SK-N-SH (cell line): Measurements from ENCODE around the gene LEKR1. TPM values are rescaled to one million over a fixed set of nuclear protein-coding genes. Genes with fewer than 3 reads are reported as not detected.
A peak's percentile ranks its signal among the peaks of the same experiment; 100 is the strongest.

Source experiments
- CTCF ChIA-PET: fragments of 300-600, 350-600 bp; formaldehyde crosslinking; extraction: SDS; loops from one replicate; lab custom pipeline; 2021; lab: Yijun Ruan, JAX
- POLR2A ChIA-PET: fragments of 350-600 bp; sonication (Branson Sonifier 250); formaldehyde crosslinking; extraction: SDS; loops from one replicate; lab custom pipeline; 2020; ENCODE audit warnings: antibody characterized with exemption, inconsistent platforms; lab: Yijun Ruan, JAX
- DNase-seq: peaks from one replicate; pipeline ENCODE4 v3.0.0; 2012
- H2AFZ ChIP-seq: fragments of 200-600 bp; sonication (generic); 2 replicates; pipeline ENCODE4 v1.8.1; 2016; ENCODE audit warnings: antibody characterized with exemption, mild to moderate bottlenecking, low read depth
- H3F3A ChIP-seq: fragments of 200-600 bp; sonication (generic); replicated peaks from 2 replicates; pipeline ENCODE3; 2016; ENCODE audit warnings: antibody characterized with exemption, mild to moderate bottlenecking; ENCODE audit not compliant: insufficient read depth
- H3K27ac ChIP-seq, 2 experiments: fragments of 200-500 bp in 1 of 2; fragments of 200-600 bp in 1 of 2; sonication (Bioruptor generic) in 1 of 2; sonication (generic), shearing (Covaris generic) in 1 of 2; 2 replicates each; pipeline versions ENCODE4 v1.5.1 to v1.6.1; 2014 to 2016; ENCODE audit warnings: low read depth in 2 of 2, inconsistent platforms in 1 of 2, low read length in 1 of 2, mild to moderate bottlenecking in 1 of 2, mixed read lengths in 1 of 2
- H3K27me3 ChIP-seq: fragments of 200-600 bp; sonication (generic), shearing (Covaris generic); 2 replicates; pipeline ENCODE4 v1.6.1; 2016; ENCODE audit warnings: mixed run types; ENCODE audit not compliant: insufficient read depth
- H3K36me3 ChIP-seq, 2 experiments: fragments of 200-500 bp in 1 of 2; fragments of 200-600 bp in 1 of 2; sonication (Bioruptor generic) in 1 of 2; sonication (generic) in 1 of 2; replicated peaks in 1 of 2; 2 replicates each; pipeline versions ENCODE3 to v1.5.1; 2014 to 2016; ENCODE audit warnings: low read length in 1 of 2, mild to moderate bottlenecking in 1 of 2; ENCODE audit not compliant: insufficient read depth in 2 of 2, control insufficient read depth in 1 of 2
- H3K4me1 ChIP-seq, 2 experiments: fragments of 200-500 bp in 1 of 2; fragments of 200-600 bp in 1 of 2; sonication (Bioruptor generic) in 1 of 2; sonication (generic), shearing (Covaris generic) in 1 of 2; 2 replicates each; pipeline versions ENCODE4 v1.5.1 to v1.6.1; 2014 to 2016; ENCODE audit warnings: low read depth in 1 of 2, low read length in 1 of 2, mixed run types in 1 of 2; ENCODE audit not compliant: insufficient read depth in 2 of 2, control insufficient read depth in 1 of 2
- H3K4me2 ChIP-seq: fragments of 200-600 bp; sonication (generic), shearing (Covaris generic); 2 replicates; pipeline ENCODE4 v1.6.1; 2017; ENCODE audit warnings: mixed run types
- H3K4me3 ChIP-seq, 2 experiments: fragments of 200-500 bp in 1 of 2; fragments of 200-600 bp in 1 of 2; sonication (Bioruptor generic) in 1 of 2; sonication (generic), shearing (Covaris generic) in 1 of 2; 2 replicates each; pipeline versions ENCODE4 v1.5.1 to v1.8.1; 2014 to 2016; ENCODE audit warnings: low read depth in 2 of 2, inconsistent platforms in 1 of 2, low read length in 1 of 2, mild to moderate bottlenecking in 1 of 2, mixed read lengths in 1 of 2, moderate library complexity in 1 of 2
- H3K79me2 ChIP-seq: fragments of 200-600 bp; sonication (generic); 2 replicates; pipeline ENCODE4 v1.8.1; 2017; ENCODE audit warnings: mild to moderate bottlenecking; ENCODE audit not compliant: insufficient read depth
- H3K9ac ChIP-seq: fragments of 200-600 bp; sonication (generic); 2 replicates; pipeline ENCODE4 v1.6.1; 2017; ENCODE audit warnings: mixed run types
- H3K9me2 ChIP-seq: fragments of 200-600 bp; sonication (generic); 2 replicates; pipeline ENCODE4 v1.6.1; 2017; ENCODE audit warnings: mixed run types
- H3K9me3 ChIP-seq: fragments of 200-600 bp; sonication (generic); 2 replicates; pipeline ENCODE4 v1.6.1; 2017; ENCODE audit warnings: mixed run types, mild to moderate bottlenecking, moderate library complexity
- H4K20me1 ChIP-seq: fragments of 200-600 bp; sonication (generic); 2 replicates; pipeline ENCODE4 v1.6.1; 2017; ENCODE audit warnings: mild to moderate bottlenecking, mixed run types; ENCODE audit not compliant: insufficient read depth
- ELF1 ChIP-seq: IDR thresholded peaks from 2 replicates; pipeline ENCODE4 v1.4.0; 2012
- EP300 ChIP-seq, 2 experiments: IDR thresholded peaks; 2 replicates each; pipeline versions ENCODE4 v1.4.0 to v1.6.1; 2012; ENCODE audit warnings: borderline replicate concordance in 1 of 2, low read depth in 1 of 2, low read length in 1 of 2
- EZH2phosphoT487 ChIP-seq: fragments of 200-600 bp; sonication (generic); IDR thresholded peaks from 2 replicates; pipeline ENCODE4 v1.6.1; 2017; ENCODE audit warnings: low read depth, mixed run types, mild to moderate bottlenecking, antibody characterized with exemption, moderate library complexity, borderline replicate concordance
- FOXJ3 ChIP-seq: sonication (generic); formaldehyde crosslinking; IDR thresholded peaks from 2 replicates; pipeline ENCODE4 v1.5.1; 2020; ENCODE audit warnings: mild to moderate bottlenecking, missing genetic modification reagents
- JUND ChIP-seq: IDR thresholded peaks from 2 replicates; pipeline ENCODE4 v1.4.0; 2012
- NFIC ChIP-seq: IDR thresholded peaks from 2 replicates; pipeline ENCODE4 v1.4.0; 2012; ENCODE audit warnings: borderline replicate concordance
- NRF1 ChIP-seq: IDR thresholded peaks from 2 replicates; pipeline ENCODE4 v1.6.1; 2012; ENCODE audit warnings: low read depth, mild to moderate bottlenecking, low read length
- RCOR1 ChIP-seq: fragments of 150-350 bp; IDR thresholded peaks from 2 replicates; pipeline ENCODE4 v1.6.1; 2017; ENCODE audit warnings: antibody characterized with exemption, low read length
- TAF1 ChIP-seq: IDR thresholded peaks from 2 replicates; pipeline ENCODE4 v1.6.1; 2012; ENCODE audit warnings: low read depth, mild to moderate bottlenecking, low read length, moderate library complexity, borderline replicate concordance
- TCF12 ChIP-seq: IDR thresholded peaks from 2 replicates; pipeline ENCODE4 v1.4.0; 2012
- WGBS: methylation state at CpG from one replicate; pipeline ENCODE4 v1.1.6; 2017; ENCODE audit warnings: low lambda C conversion rate; 5-methylcytosine and 5-hydroxymethylcytosine counted together
- polyA plus RNA-seq, 3 experiments: library from polyadenylated mRNA; depleted of rRNA; stranded (reverse); fragments of >200 nt; gene quantifications; 2 replicates each; pipeline ENCODE4 v1.2.3, GENCODE V29; 2012
- TF ChIP-seq, protein P1 (sequence below): IDR thresholded peaks from 2 replicates; pipeline ENCODE4 v1.6.1; 2012; ENCODE audit warnings: mild to moderate bottlenecking, low read depth, low read length, moderate library complexity
- TF ChIP-seq, protein P2 (sequence below): IDR thresholded peaks from 2 replicates; pipeline ENCODE4 v1.4.0; 2012; ENCODE audit warnings: low read depth

The LEKR1 gene
- polyA plus RNA-seq, 1 of the 3 experiments (the other 2 are of a cell fraction) = 0.30 TPM

DNA sequence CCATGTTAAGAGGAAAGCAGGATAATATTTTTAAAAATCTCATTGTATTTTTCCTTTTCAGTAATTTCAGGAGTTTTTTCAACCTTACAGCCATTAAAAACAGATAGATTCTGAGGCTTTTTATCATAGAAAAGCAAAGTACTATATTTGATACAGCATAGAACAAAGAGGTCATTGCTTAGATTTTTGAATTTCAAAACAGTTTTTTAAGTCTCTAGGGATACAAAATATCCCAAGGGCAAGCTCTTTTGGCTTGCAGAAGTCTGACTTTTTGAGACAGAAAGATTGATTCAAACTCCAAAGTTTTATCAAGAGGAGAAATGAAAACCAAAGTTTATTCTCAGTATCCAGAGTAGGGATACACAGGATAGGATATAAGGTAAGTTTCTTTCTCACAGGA lies 49.3 kb upstream of the LEKR1 start:
- no peaks in the 10 kb centered on the region; the same call in 1 of the 2 replicates for H3K9me2 ChIP-seq
- H3K9ac ChIP-seq = no peak overlapping the region
- H3K27ac ChIP-seq = no peak overlapping the region
- H4K20me1 ChIP-seq = no peaks in the 10 kb centered on the region
- TF ChIP-seq FOXJ3 (CRISPR knock-in tag) (no peak), JUND (no peak)
- TF ChIP-seq, all 33 proteins: peak for 0
- H3K36me3 ChIP-seq = no peaks in the 10 kb centered on the region
- no peak overlapping the region for H3K4me3 ChIP-seq
- no peaks in the 10 kb centered on the region for H3K9me3 ChIP-seq
- H3K4me2 ChIP-seq = no peak overlapping the region
- H3K79me2 ChIP-seq = no peaks in the 10 kb centered on the region
- ChIA-PET POLR2A (no interaction called here), CTCF (interaction anchor here (1.0 to 1.3 kb wide), 2 partner anchors 15 to 102 kb away, joined by 3 read pairs; partner anchors contain the start of gene TIPARP)
- no peak overlapping the region for H2AFZ ChIP-seq
- H3K27me3 ChIP-seq = no peaks in the 10 kb centered on the region
- DNase-seq = no peak
- peaks cover 4% of the 10 kb centered on the region for H3F3A ChIP-seq
- H3K4me1 ChIP-seq = peaks cover 4 to 6% of the 10 kb centered on the region in 2 experiments; a peak in 3 of 4 replicates

DNA sequence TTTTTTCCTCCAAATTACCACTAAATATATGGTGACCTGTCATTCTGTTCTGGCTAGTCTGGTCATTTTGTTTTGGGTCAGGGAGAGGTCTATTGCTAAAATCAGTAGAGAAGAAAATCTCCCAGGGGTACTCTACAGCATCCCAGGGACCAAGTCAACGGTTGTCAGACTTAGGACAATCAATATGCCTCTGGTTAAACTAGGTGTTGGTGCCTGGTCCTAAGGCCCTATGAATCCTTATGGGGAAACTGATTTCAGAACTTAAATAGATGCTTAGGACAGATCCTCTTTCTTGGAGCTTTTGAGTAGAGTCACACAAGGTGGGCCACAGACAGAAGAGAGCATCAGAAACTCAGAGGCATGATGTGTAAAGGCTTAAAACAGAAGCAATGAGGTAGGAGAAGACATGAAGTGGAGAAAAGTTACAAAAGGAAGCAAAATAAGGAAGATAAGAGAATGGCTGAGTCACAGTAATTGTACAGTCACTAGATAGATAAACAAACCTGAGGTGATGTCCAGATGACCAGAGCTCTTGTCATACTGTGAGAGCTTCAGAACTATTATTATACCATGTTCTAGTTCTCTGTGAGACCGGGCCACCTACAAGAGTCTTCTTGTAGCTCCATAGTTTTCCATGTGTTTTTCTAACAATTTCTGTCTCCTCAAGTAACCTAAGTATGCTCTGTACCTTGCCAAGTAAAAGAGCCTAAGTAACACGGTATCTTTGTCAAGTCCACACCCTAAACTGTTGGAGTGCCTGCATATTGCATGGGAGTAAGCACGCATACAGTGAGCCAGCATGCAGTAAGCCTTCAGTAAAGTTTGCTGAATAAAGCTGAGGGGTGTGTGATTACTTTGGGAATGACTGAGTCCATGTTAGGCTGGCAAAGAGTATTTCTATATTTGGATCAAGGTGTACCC lies 44.6 kb upstream of the LEKR1 start:
- no peak overlapping the region for H3K9ac ChIP-seq
- no peaks in the 10 kb centered on the region for H3K27me3 ChIP-seq
- no peak overlapping the region for H3K4me2 ChIP-seq
- ChIA-PET POLR2A (no interaction called here), CTCF (interaction anchor here (1.0 to 1.2 kb wide), 2 partner anchors 26 to 300 kb away, joined by 3 read pairs; no protein-coding TSS in a partner anchor)
- no peaks in the 10 kb centered on the region for H3K36me3 ChIP-seq
- no peaks in the 10 kb centered on the region for H3K9me3 ChIP-seq
- H3K79me2 ChIP-seq = no peaks in the 10 kb centered on the region
- no peaks in the 10 kb centered on the region for H3K9me2 ChIP-seq
- no peak for DNase-seq
- peaks cover 3% of the 10 kb centered on the region for H3F3A ChIP-seq
- no peak overlapping the region for H3K4me3 ChIP-seq
- no peak overlapping the region for H2AFZ ChIP-seq
- H4K20me1 ChIP-seq = no peaks in the 10 kb centered on the region
- TF ChIP-seq EZH2phosphoT487 (no peak), NFIC (no peak), NRF1 (no peak), EP300 (IDR thresholded peaks at IDR 0.05; ENCODE audit: borderline replicate concordance in 1 of 2, low read depth in 1 of 2, low read length in 1 of 2) (no peak), RCOR1 (no peak), TCF12 (no peak), TAF1 (no peak), ELF1 (no peak)
- TF ChIP-seq, protein P1, sequence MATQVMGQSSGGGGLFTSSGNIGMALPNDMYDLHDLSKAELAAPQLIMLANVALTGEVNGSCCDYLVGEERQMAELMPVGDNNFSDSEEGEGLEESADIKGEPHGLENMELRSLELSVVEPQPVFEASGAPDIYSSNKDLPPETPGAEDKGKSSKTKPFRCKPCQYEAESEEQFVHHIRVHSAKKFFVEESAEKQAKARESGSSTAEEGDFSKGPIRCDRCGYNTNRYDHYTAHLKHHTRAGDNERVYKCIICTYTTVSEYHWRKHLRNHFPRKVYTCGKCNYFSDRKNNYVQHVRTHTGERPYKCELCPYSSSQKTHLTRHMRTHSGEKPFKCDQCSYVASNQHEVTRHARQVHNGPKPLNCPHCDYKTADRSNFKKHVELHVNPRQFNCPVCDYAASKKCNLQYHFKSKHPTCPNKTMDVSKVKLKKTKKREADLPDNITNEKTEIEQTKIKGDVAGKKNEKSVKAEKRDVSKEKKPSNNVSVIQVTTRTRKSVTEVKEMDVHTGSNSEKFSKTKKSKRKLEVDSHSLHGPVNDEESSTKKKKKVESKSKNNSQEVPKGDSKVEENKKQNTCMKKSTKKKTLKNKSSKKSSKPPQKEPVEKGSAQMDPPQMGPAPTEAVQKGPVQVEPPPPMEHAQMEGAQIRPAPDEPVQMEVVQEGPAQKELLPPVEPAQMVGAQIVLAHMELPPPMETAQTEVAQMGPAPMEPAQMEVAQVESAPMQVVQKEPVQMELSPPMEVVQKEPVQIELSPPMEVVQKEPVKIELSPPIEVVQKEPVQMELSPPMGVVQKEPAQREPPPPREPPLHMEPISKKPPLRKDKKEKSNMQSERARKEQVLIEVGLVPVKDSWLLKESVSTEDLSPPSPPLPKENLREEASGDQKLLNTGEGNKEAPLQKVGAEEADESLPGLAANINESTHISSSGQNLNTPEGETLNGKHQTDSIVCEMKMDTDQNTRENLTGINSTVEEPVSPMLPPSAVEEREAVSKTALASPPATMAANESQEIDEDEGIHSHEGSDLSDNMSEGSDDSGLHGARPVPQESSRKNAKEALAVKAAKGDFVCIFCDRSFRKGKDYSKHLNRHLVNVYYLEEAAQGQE = no peak
- TF ChIP-seq, protein P2, sequence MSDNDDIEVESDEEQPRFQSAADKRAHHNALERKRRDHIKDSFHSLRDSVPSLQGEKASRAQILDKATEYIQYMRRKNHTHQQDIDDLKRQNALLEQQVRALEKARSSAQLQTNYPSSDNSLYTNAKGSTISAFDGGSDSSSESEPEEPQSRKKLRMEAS = no peak
- WGBS = 90% methylated on average over 4 of the region's 4 CpGs
- peaks cover 0 to 22% of the 10 kb centered on the region in 2 experiments; a peak in 2 of 4 replicates for H3K4me1 ChIP-seq
- peak overlapping the region in 1 of 2 experiments; percentile 10; a peak in 1 of 4 replicates for H3K27ac ChIP-seq
